ENCODE measurements around the gene COL2A1.
A peak's percentile ranks its signal among the peaks of the same experiment; 100 is the strongest.
"Not testable (repeated sequence)": the region's sequence is repeated elsewhere in the genome, so short reads cannot be mapped to it uniquely, and the experiment has no call there.

COL2A1 gene

GRCh38 chr12:47957671-47958070 lies 46.6 kb downstream of the COL2A1 start:
- H3K4me3 ChIP-seq (ENCODE audit: low read depth, low read length); H3K9me3 ChIP-seq (ENCODE audit: control insufficient read depth, insufficient read depth, low read depth, low read length); H3K4me1 ChIP-seq (ENCODE audit: control insufficient read depth, insufficient read depth, low read length); H3K36me3 ChIP-seq (ENCODE audit: control insufficient read depth in 2 of 2, insufficient read depth in 1 of 2, low read length in 2 of 2); H3K27ac ChIP-seq (ENCODE audit: extremely low read depth, low read depth, low read length); POLR2A ChIA-PET: not testable (repeated sequence)
- TF ChIP-seq SETDB1 (IDR thresholded peaks at IDR 0.05; ENCODE audit: insufficient read length, low read length), result peak; percentile 58
- CTCF ChIA-PET, result interaction anchor here (0.5 to 1.0 kb wide), 2 partner anchors 124 to 241 kb away, joined by 3 read pairs; no protein-coding TSS in a partner anchor

- H3K27ac ChIP-seq (ENCODE audit: extremely low read depth, low read depth, low read length), result no peak overlapping the region
- no peak for TF ChIP-seq SP3 (tag by site-specific recombination; IDR thresholded peaks at IDR 0.05)
- H3K36me3 ChIP-seq (ENCODE audit: control insufficient read depth in 2 of 2, insufficient read depth in 1 of 2, low read length in 2 of 2), result no peaks in the 10 kb centered on the region
- H3K4me3 ChIP-seq (ENCODE audit: low read depth, low read length), result no peak overlapping the region
- POLR2A ChIA-PET, result no interaction called here
- no peaks in the 10 kb centered on the region for H3K9me3 ChIP-seq (ENCODE audit: control insufficient read depth, insufficient read depth, low read depth, low read length)
- no peaks in the 10 kb centered on the region for H3K4me1 ChIP-seq (ENCODE audit: control insufficient read depth, insufficient read depth, low read length)
- CTCF ChIA-PET, result interaction anchor here (0.6 to 4.0 kb wide), 4 partner anchors 8 to 304 kb away, joined by 3 to 31 read pairs (median 3); partner anchors contain the start of gene TMEM106C
Observed at GRCh38 chr12:47955059-47955458, 49.2 kb downstream of the COL2A1 start.

- ChIA-PET CTCF (interaction anchor here (0.6 to 6.9 kb wide), 5 partner anchors 8 to 303 kb away, joined by 3 to 45 read pairs (median 4); partner anchors contain the start of gene TMEM106C), POLR2A (interaction anchor here (0.9 kb wide), 1 partner anchor 9 kb away, joined by 4 read pairs; the partner anchor contains the start of gene TMEM106C)
- H3K27ac ChIP-seq (ENCODE audit: extremely low read depth, low read depth, low read length), result no peak overlapping the region
- no peak overlapping the region for H3K4me3 ChIP-seq (ENCODE audit: low read depth, low read length)
- TF ChIP-seq ZNF791 (tag by site-specific recombination; IDR thresholded peaks at IDR 0.05) (no peak), ZNF335 (tag by site-specific recombination; conservative IDR thresholded peaks at IDR 0.05) (no peak), ZIC2 (tag by site-specific recombination; IDR thresholded peaks at IDR 0.05) (peak; percentile 81), SCRT2 (tag by site-specific recombination; IDR thresholded peaks at IDR 0.05) (peak; percentile 44; the same call in 1 of the 2 replicates), TCF7L2 (IDR thresholded peaks at IDR 0.05; ENCODE audit: borderline replicate concordance, low read depth, low read length) (no peak)
- no peaks in the 10 kb centered on the region for H3K4me1 ChIP-seq (ENCODE audit: control insufficient read depth, insufficient read depth, low read length)
- H3K36me3 ChIP-seq (ENCODE audit: control insufficient read depth in 2 of 2, insufficient read depth in 1 of 2, low read length in 2 of 2), result no peaks in the 10 kb centered on the region
- no peaks in the 10 kb centered on the region for H3K9me3 ChIP-seq (ENCODE audit: control insufficient read depth, insufficient read depth, low read depth, low read length)
Observed at GRCh38 chr12:47954467-47955045, 49.7 kb downstream of the COL2A1 start.

GRCh38 chr12:47954058-47954457 lies 50.2 kb downstream of the COL2A1 start:
- Histone ChIP-seq H3K27ac (ENCODE audit: extremely low read depth, low read depth, low read length) (no peak overlapping the region), H3K4me1 (ENCODE audit: control insufficient read depth, insufficient read depth, low read length) (no peaks in the 10 kb centered on the region; the same call in 1 of the 2 replicates), H3K36me3 (ENCODE audit: control insufficient read depth in 2 of 2, insufficient read depth in 1 of 2, low read length in 2 of 2) (no peaks in the 10 kb centered on the region), H3K4me3 (ENCODE audit: low read depth, low read length) (no peak overlapping the region), H3K9me3 (ENCODE audit: control insufficient read depth, insufficient read depth, low read depth, low read length) (no peaks in the 10 kb centered on the region)
- ChIA-PET CTCF (interaction anchor here (1.1 to 6.9 kb wide), 3 partner anchors 9 to 236 kb away, joined by 4 to 45 read pairs (median 31); partner anchors contain the start of gene TMEM106C), POLR2A (interaction anchor here (0.9 kb wide), 1 partner anchor 9 kb away, joined by 4 read pairs; the partner anchor contains the start of gene TMEM106C)
- no peak for TF ChIP-seq ZNF561 (tag by site-specific recombination; IDR thresholded peaks at IDR 0.05; ENCODE audit: borderline replicate concordance)
- 0 out of 2 replicates have a peak, but pooled peaks have one; percentile 19 for TF ChIP-seq GLIS1 (tag by site-specific recombination; IDR thresholded peaks at IDR 0.05)

- no peak overlapping the region for H3K4me3 ChIP-seq (ENCODE audit: low read depth, low read length)
- H3K36me3 ChIP-seq (ENCODE audit: control insufficient read depth in 2 of 2, insufficient read depth in 1 of 2, low read length in 2 of 2), result no peaks in the 10 kb centered on the region
- H3K27ac ChIP-seq (ENCODE audit: extremely low read depth, low read depth, low read length), result no peak overlapping the region
- POLR2A ChIA-PET, result interaction anchor here (1.1 kb wide), 1 partner anchor 46 kb away, joined by 3 read pairs; the partner anchor contains the start of gene VDR
- H3K4me1 ChIP-seq (ENCODE audit: control insufficient read depth, insufficient read depth, low read length), result no peaks in the 10 kb centered on the region; the same call in 1 of the 2 replicates
- no peaks in the 10 kb centered on the region for H3K9me3 ChIP-seq (ENCODE audit: control insufficient read depth, insufficient read depth, low read depth, low read length)
- CTCF ChIA-PET, result interaction anchor here (0.6 to 6.9 kb wide), 12 partner anchors 12 to 1586 kb away, joined by 3 to 45 read pairs (median 4); partner anchors contain the start of genes TMEM106C and VDR
- TF ChIP-seq ZNF501 (tag by site-specific recombination; IDR thresholded peaks at IDR 0.05), result no peak
- no peak for TF ChIP-seq ZNF596 (tag by site-specific recombination; IDR thresholded peaks at IDR 0.05)
- no peak for TF ChIP-seq ZNF175 (tag by site-specific recombination; IDR thresholded peaks at IDR 0.05)
- no peak for TF ChIP-seq MEIS1 (CRISPR knock-in tag; IDR thresholded peaks at IDR 0.05; ENCODE audit: borderline replicate concordance)
- TF ChIP-seq ZNF174 (tag by site-specific recombination; IDR thresholded peaks at IDR 0.05), result no peak
- TF ChIP-seq PRDM1 (tag by site-specific recombination; IDR thresholded peaks at IDR 0.05), result no peak
- no peak for TF ChIP-seq ZNF112 (tag by site-specific recombination; IDR thresholded peaks at IDR 0.05)
- TF ChIP-seq PATZ1 (tag by site-specific recombination; IDR thresholded peaks at IDR 0.05), result no peak
Observed at GRCh38 chr12:47950856-47951468, 53.3 kb downstream of the COL2A1 start.

Data from HEK293 (cell line).